ENCODE measurements around the gene FRMD8. TPM values are rescaled to one million over a fixed set of nuclear protein-coding genes. Genes with fewer than 3 reads are reported as not detected.

FRMD8 gene
- total and polyA plus RNA-seq, 9 of the 15 experiments (the other 6 are each of a cell fraction or from before 2014, with no cell fraction given), result 4.5 to 54.5 (median 15.8) TPM

DNA sequence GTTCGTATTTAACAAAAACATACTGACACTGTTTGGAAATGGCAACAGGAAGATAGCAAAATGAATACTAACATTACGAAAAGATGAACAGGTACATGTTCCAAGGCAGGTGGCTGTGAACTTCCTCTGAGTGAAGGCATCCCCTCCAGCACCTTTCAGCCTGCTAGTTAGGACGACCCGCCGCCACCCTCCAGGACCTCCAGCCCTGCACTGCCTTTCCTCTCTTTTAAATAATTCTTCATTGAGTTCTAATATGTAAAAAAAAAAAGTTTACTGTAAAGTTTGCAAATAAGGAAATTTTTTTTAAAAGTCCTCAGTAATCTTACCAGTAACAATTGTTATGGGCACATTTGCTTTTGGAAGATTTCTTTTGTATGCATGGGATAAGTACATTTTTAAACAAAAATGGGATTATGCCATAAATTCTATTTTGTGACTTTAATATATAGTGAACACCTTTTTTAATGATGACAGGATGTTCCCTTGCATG is 42.2 kb downstream of the FRMD8 start (continued):
- TF ChIP-seq TCF7 (IDR thresholded peaks at IDR 0.05; ENCODE audit: borderline replicate concordance) (0 out of 2 replicates have a peak, but pooled peaks have one; percentile 48), HEY1 (CRISPR knock-in tag; IDR thresholded peaks at IDR 0.05; ENCODE audit: borderline replicate concordance) (no peak), ZNF586 (CRISPR knock-in tag; conservative IDR thresholded peaks at IDR 0.05) (no peak; the same call in 1 of the 2 replicates), GABPB2 (CRISPR knock-in tag; conservative IDR thresholded peaks at IDR 0.05) (no peak), MEF2A (IDR thresholded peaks at IDR 0.05; ENCODE audit: control insufficient read depth, low read depth, low read length) (no peak), EZH2 (IDR thresholded peaks at IDR 0.05; ENCODE audit: borderline replicate concordance, low read depth, low read length) (no peak), TOE1 (IDR thresholded peaks at IDR 0.05; ENCODE audit: borderline replicate concordance) (no peak), TOE1 (CRISPR knock-in tag; IDR thresholded peaks at IDR 0.05; ENCODE audit: borderline replicate concordance, low read depth) (no peak), PHF8 (IDR thresholded peaks at IDR 0.05; ENCODE audit: borderline replicate concordance, low read length) (no peak), MBD2 (IDR thresholded peaks at IDR 0.05; ENCODE audit: borderline replicate concordance, low read depth) (no peak; the same call in 1 of the 2 replicates), ZNF766 (CRISPR knock-in tag; conservative IDR thresholded peaks at IDR 0.05) (no peak), PHF21A (IDR thresholded peaks at IDR 0.05; ENCODE audit: borderline replicate concordance, low read depth) (no peak), ETS2 (tag; IDR thresholded peaks at IDR 0.05; ENCODE audit: borderline replicate concordance, poor library complexity, severe bottlenecking) (no peak)
- TF ChIP-seq, protein P1, sequence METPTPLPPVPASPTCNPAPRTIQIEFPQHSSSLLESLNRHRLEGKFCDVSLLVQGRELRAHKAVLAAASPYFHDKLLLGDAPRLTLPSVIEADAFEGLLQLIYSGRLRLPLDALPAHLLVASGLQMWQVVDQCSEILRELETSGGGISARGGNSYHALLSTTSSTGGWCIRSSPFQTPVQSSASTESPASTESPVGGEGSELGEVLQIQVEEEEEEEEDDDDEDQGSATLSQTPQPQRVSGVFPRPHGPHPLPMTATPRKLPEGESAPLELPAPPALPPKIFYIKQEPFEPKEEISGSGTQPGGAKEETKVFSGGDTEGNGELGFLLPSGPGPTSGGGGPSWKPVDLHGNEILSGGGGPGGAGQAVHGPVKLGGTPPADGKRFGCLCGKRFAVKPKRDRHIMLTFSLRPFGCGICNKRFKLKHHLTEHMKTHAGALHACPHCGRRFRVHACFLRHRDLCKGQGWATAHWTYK (CRISPR knock-in tag; IDR thresholded peaks at IDR 0.05), result no peak
- TF ChIP-seq, protein P2, sequence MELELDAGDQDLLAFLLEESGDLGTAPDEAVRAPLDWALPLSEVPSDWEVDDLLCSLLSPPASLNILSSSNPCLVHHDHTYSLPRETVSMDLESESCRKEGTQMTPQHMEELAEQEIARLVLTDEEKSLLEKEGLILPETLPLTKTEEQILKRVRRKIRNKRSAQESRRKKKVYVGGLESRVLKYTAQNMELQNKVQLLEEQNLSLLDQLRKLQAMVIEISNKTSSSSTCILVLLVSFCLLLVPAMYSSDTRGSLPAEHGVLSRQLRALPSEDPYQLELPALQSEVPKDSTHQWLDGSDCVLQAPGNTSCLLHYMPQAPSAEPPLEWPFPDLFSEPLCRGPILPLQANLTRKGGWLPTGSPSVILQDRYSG (tag; conservative IDR thresholded peaks at IDR 0.05; ENCODE audit: low read depth), result no peak
- TF ChIP-seq, protein P3, sequence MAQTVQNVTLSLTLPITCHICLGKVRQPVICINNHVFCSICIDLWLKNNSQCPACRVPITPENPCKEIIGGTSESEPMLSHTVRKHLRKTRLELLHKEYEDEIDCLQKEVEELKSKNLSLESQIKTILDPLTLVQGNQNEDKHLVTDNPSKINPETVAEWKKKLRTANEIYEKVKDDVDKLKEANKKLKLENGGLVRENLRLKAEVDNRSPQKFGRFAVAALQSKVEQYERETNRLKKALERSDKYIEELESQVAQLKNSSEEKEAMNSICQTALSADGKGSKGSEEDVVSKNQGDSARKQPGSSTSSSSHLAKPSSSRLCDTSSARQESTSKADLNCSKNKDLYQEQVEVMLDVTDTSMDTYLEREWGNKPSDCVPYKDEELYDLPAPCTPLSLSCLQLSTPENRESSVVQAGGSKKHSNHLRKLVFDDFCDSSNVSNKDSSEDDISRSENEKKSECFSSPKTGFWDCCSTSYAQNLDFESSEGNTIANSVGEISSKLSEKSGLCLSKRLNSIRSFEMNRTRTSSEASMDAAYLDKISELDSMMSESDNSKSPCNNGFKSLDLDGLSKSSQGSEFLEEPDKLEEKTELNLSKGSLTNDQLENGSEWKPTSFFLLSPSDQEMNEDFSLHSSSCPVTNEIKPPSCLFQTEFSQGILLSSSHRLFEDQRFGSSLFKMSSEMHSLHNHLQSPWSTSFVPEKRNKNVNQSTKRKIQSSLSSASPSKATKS (CRISPR knock-in tag; IDR thresholded peaks at IDR 0.05), result no peak
- TF ChIP-seq, protein P4, sequence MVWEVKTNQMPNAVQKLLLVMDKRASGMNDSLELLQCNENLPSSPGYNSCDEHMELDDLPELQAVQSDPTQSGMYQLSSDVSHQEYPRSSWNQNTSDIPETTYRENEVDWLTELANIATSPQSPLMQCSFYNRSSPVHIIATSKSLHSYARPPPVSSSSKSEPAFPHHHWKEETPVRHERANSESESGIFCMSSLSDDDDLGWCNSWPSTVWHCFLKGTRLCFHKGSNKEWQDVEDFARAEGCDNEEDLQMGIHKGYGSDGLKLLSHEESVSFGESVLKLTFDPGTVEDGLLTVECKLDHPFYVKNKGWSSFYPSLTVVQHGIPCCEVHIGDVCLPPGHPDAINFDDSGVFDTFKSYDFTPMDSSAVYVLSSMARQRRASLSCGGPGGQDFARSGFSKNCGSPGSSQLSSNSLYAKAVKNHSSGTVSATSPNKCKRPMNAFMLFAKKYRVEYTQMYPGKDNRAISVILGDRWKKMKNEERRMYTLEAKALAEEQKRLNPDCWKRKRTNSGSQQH (CRISPR knock-in tag; IDR thresholded peaks at IDR 0.05), result no peak
- TF ChIP-seq, protein P5, sequence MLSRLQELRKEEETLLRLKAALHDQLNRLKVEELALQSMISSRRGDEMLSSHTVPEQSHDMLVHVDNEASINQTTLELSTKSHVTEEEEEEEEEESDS (CRISPR knock-in tag; IDR thresholded peaks at IDR 0.05), result no peak
- TF ChIP-seq, protein P6, sequence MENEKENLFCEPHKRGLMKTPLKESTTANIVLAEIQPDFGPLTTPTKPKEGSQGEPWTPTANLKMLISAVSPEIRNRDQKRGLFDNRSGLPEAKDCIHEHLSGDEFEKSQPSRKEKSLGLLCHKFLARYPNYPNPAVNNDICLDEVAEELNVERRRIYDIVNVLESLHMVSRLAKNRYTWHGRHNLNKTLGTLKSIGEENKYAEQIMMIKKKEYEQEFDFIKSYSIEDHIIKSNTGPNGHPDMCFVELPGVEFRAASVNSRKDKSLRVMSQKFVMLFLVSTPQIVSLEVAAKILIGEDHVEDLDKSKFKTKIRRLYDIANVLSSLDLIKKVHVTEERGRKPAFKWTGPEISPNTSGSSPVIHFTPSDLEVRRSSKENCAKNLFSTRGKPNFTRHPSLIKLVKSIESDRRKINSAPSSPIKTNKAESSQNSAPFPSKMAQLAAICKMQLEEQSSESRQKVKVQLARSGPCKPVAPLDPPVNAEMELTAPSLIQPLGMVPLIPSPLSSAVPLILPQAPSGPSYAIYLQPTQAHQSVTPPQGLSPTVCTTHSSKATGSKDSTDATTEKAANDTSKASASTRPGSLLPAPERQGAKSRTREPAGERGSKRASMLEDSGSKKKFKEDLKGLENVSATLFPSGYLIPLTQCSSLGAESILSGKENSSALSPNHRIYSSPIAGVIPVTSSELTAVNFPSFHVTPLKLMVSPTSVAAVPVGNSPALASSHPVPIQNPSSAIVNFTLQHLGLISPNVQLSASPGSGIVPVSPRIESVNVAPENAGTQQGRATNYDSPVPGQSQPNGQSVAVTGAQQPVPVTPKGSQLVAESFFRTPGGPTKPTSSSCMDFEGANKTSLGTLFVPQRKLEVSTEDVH (IDR thresholded peaks at IDR 0.05; ENCODE audit: low read depth, partially characterized antibody), result no peak

All from K562 (cell line).